ENCODE data around the gene NUP188.

NUP188 gene

GRCh38 chr9:129054163-129054851, 106.8 kb downstream of the NUP188 start:
- no peaks in the 10 kb centered on the region for H3K4me1 ChIP-seq (ENCODE audit: control insufficient read depth, insufficient read depth, low read length)
- H3K27me3 ChIP-seq (ENCODE audit: control insufficient read depth, insufficient read depth, low read length) = no peaks in the 10 kb centered on the region
- H3K36me3 ChIP-seq (ENCODE audit: control insufficient read depth, insufficient read depth, low read length) = peaks cover 41% of the 10 kb centered on the region
- H3K9ac ChIP-seq (ENCODE audit: low read depth, low read length) = no peak overlapping the region
- H3K4me3 ChIP-seq (ENCODE audit: low read depth, low read length) = no peak overlapping the region
- no peak overlapping the region for H3K27ac ChIP-seq (ENCODE audit: low read depth, low read length)
- no peaks in the 10 kb centered on the region for H3K9me3 ChIP-seq (ENCODE audit: control insufficient read depth, insufficient read depth, low read length)

All from HUES48 (cell line).